HG02678 (cell line): ENCODE data around the gene GLCCI1.
"Not testable (repeated sequence)": the region's sequence is repeated elsewhere in the genome, so short reads cannot be mapped to it uniquely, and the experiment has no call there.

Experiments
- ATAC-seq: cut with Tn5 transposase; IDR thresholded peaks from one replicate; pipeline ENCODE4 v1.9.1; 2021; ENCODE audit warnings: mild to moderate bottlenecking, moderate library complexity; ENCODE audit not compliant: unreplicated experiment

GLCCI1 gene

GRCh38 chr7:8042796-8043535 lies 74.4 kb downstream of the GLCCI1 start:
- no peak for ATAC-seq

- no peak for ATAC-seq
These were observed 76.3 kb downstream of the GLCCI1 start for GRCh38 chr7:8044761-8045430.

GRCh38 chr7:8048067-8048466 lies 79.5 kb downstream of the GLCCI1 start:
- ATAC-seq, result not testable (repeated sequence)

- ATAC-seq, result no peak
These were observed 82.8 kb downstream of the GLCCI1 start for GRCh38 chr7:8051373-8051772.

- ATAC-seq, result no peak
These were observed 83.4 kb downstream of the GLCCI1 start for GRCh38 chr7:8051998-8052397.

GRCh38 chr7:8052824-8053223 lies 84.2 kb downstream of the GLCCI1 start:
- ATAC-seq, result no peak

GRCh38 chr7:8056439-8056838 lies 87.8 kb downstream of the GLCCI1 start:
- no peak for ATAC-seq

GRCh38 chr7:8057566-8057965 lies 89.0 kb downstream of the GLCCI1 start:
- no peak for ATAC-seq

- ATAC-seq, result no peak
These were observed 89.7 kb downstream of the GLCCI1 start for GRCh38 chr7:8058322-8058721.

GRCh38 chr7:8058852-8059251 lies 90.3 kb downstream of the GLCCI1 start:
- ATAC-seq, result no peak

GRCh38 chr7:8060241-8060640 lies 91.6 kb downstream of the GLCCI1 start:
- ATAC-seq, result no peak

GRCh38 chr7:8063300-8063699 lies 94.7 kb downstream of the GLCCI1 start:
- not testable (repeated sequence) for ATAC-seq

- no peak for ATAC-seq
These were observed 95.2 kb downstream of the GLCCI1 start for GRCh38 chr7:8063706-8064297.

GRCh38 chr7:8064828-8065227 lies 96.2 kb downstream of the GLCCI1 start:
- ATAC-seq, result no peak

GRCh38 chr7:8065356-8065813 lies 96.8 kb downstream of the GLCCI1 start:
- no peak for ATAC-seq

- no peak for ATAC-seq
These were observed 100.5 kb downstream of the GLCCI1 start for GRCh38 chr7:8068892-8069686.

- ATAC-seq, result no peak
These were observed 102.0 kb downstream of the GLCCI1 start for GRCh38 chr7:8070451-8071180.

- no peak for ATAC-seq
These were observed 109.8 kb downstream of the GLCCI1 start for GRCh38 chr7:8078418-8078817.

GRCh38 chr7:8082762-8083161 lies 114.2 kb downstream of the GLCCI1 start:
- ATAC-seq, result no peak

- no peak for ATAC-seq
These were observed 116.2 kb downstream of the GLCCI1 start for GRCh38 chr7:8084836-8085235.

GRCh38 chr7:8085420-8085819 lies 116.8 kb downstream of the GLCCI1 start:
- ATAC-seq, result no peak
